ENCODE measurements around the gene MMP24.

- TF ChIP-seq CTCF (IDR thresholded peaks at IDR 0.05) (no peak), POLR2A (IDR thresholded peaks at IDR 0.05) (no peak)
Measured at GRCh38 chr20:35276408-35276807, 49.9 kb downstream of the MMP24 start.

Data from right lobe of liver (tissue), 4 donors.